Measurements from ENCODE around the gene PCDH8.

The PCDH8 gene

GRCh38 chr13:52845334-52845761 is 3.1 kb downstream of the PCDH8 start:
- no peak overlapping the region for H3K27ac ChIP-seq
- H3K4me3 ChIP-seq (ENCODE audit: low read depth, low read length): no peak overlapping the region; the same call in 1 of the 2 replicates
- peaks cover 50% of the 10 kb centered on the region for H3K27me3 ChIP-seq (ENCODE audit: insufficient read depth, low read depth, severe bottlenecking)
- H3K36me3 ChIP-seq: no peaks in the 10 kb centered on the region
- no peaks in the 10 kb centered on the region for H3K9me3 ChIP-seq (ENCODE audit: severe bottlenecking)
- TF ChIP-seq CTCF (IDR thresholded peaks at IDR 0.05; ENCODE audit: low read depth, low read length): 0 out of 2 replicates have a peak, but pooled peaks have one; percentile 22
- peak; percentile 34 for DNase-seq

- H3K27me3 ChIP-seq (ENCODE audit: insufficient read depth, low read depth, severe bottlenecking): peaks cover 45% of the 10 kb centered on the region
- no peak overlapping the region for H3K27ac ChIP-seq
- TF ChIP-seq CTCF (IDR thresholded peaks at IDR 0.05; ENCODE audit: low read depth, low read length): no peak
- H3K4me3 ChIP-seq (ENCODE audit: low read depth, low read length): no peak overlapping the region
- no peaks in the 10 kb centered on the region for H3K9me3 ChIP-seq (ENCODE audit: severe bottlenecking)
- H3K36me3 ChIP-seq: no peaks in the 10 kb centered on the region
- no peak for DNase-seq
Measured at GRCh38 chr13:52844836-52845235, 3.6 kb downstream of the PCDH8 start.

- no peak overlapping the region for H3K27ac ChIP-seq
- peaks cover 31% of the 10 kb centered on the region for H3K27me3 ChIP-seq (ENCODE audit: insufficient read depth, low read depth, severe bottlenecking)
- DNase-seq: no peak
- no peak overlapping the region for H3K4me3 ChIP-seq (ENCODE audit: low read depth, low read length)
- no peaks in the 10 kb centered on the region for H3K36me3 ChIP-seq
- TF ChIP-seq CTCF (IDR thresholded peaks at IDR 0.05; ENCODE audit: low read depth, low read length): no peak
- no peaks in the 10 kb centered on the region for H3K9me3 ChIP-seq (ENCODE audit: severe bottlenecking)
Measured at GRCh38 chr13:52842441-52842840, 6.0 kb downstream of the PCDH8 start.

- no peak for DNase-seq
- Histone ChIP-seq H3K27ac (no peak overlapping the region), H3K4me3 (ENCODE audit: low read depth, low read length) (no peak overlapping the region), H3K36me3 (no peaks in the 10 kb centered on the region), H3K9me3 (ENCODE audit: severe bottlenecking) (no peaks in the 10 kb centered on the region), H3K27me3 (ENCODE audit: insufficient read depth, low read depth, severe bottlenecking) (peaks cover 8% of the 10 kb centered on the region)
- no peak for TF ChIP-seq CTCF (IDR thresholded peaks at IDR 0.05; ENCODE audit: low read depth, low read length)
Measured at GRCh38 chr13:52840066-52840465, 8.4 kb downstream of the PCDH8 start.

- Histone ChIP-seq H3K27me3 (ENCODE audit: insufficient read depth, low read depth, severe bottlenecking) (no peaks in the 10 kb centered on the region), H3K36me3 (no peaks in the 10 kb centered on the region), H3K9me3 (ENCODE audit: severe bottlenecking) (no peaks in the 10 kb centered on the region), H3K4me3 (ENCODE audit: low read depth, low read length) (no peak overlapping the region), H3K27ac (no peak overlapping the region)
- TF ChIP-seq CTCF (IDR thresholded peaks at IDR 0.05; ENCODE audit: low read depth, low read length): no peak
- no peak for DNase-seq
Measured at GRCh38 chr13:52838433-52839107, 9.9 kb downstream of the PCDH8 start.

- TF ChIP-seq CTCF (IDR thresholded peaks at IDR 0.05; ENCODE audit: low read depth, low read length): no peak
- Histone ChIP-seq H3K4me3 (ENCODE audit: low read depth, low read length) (no peak overlapping the region), H3K36me3 (no peaks in the 10 kb centered on the region), H3K27ac (no peak overlapping the region), H3K9me3 (ENCODE audit: severe bottlenecking) (no peaks in the 10 kb centered on the region), H3K27me3 (ENCODE audit: insufficient read depth, low read depth, severe bottlenecking) (no peaks in the 10 kb centered on the region)
- DNase-seq: no peak
Measured at GRCh38 chr13:52837850-52838249, 10.6 kb downstream of the PCDH8 start.
